Activated CD4-positive, CD25-positive, alpha-beta regulatory T cell treated with anti-CD3 and anti-CD28 coated beads, Interleukin-2, amount 50 U/mL, for 16 hours (primary cell): Measurements from ENCODE around the gene IRF2BPL.

Experiments used
- DNase-seq: peaks from one replicate; pipeline ENCODE4 v3.0.0-alpha.2; 2020; ENCODE audit warnings: low read depth, low spot score

The IRF2BPL gene

DNA sequence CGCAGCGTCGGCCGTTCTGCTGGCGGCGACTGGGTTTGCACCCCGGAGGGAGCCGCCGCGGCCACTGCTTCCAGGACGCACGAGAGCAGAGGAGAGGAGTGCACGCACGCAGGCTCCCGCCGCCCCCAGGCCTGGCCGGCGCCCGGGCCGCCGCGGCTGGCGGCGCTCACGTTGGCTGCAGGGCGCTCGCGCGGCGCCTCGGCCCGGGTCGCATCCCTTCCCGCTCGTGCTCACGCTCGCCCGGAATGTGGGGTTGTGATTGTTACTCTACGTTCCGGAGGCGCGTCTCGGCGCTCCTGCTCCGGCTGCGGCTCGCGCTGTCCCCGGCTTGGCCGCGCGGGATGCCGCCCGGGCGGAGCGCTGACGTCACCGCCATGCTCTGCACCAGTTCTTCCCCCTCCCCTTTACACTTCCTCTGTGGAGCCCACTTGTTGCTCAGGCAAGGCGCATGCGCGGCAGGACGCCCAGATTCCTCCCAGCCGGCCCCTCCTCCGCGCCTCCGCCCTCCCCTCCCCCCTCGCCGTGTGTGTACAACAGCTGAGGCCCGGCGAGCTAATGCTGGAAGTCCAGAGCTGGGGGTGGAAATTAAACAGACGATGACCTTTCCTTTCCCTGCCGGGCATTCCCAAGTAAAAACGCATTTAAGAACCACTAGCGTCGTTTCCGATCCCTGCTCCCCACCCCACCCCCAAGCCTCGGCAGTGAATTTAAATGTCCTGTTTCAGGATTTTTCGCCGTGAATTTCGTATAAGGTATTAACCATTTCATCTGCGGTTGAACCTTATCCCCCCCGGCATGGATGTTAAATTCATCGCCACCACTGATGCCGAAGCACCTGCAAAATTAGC, at the start of gene IRF2BPL:
Gene IRF2BPL (minus strand): TSS at position 325 of the 848 bp plus-strand sequence. CDS start 916 bp downstream, outside the sequence.
- DNase-seq: peak; percentile 88

- no peak for DNase-seq
These were observed 48.5 kb upstream of the IRF2BPL start for GRCh38 chr14:77077040-77077439.

DNA sequence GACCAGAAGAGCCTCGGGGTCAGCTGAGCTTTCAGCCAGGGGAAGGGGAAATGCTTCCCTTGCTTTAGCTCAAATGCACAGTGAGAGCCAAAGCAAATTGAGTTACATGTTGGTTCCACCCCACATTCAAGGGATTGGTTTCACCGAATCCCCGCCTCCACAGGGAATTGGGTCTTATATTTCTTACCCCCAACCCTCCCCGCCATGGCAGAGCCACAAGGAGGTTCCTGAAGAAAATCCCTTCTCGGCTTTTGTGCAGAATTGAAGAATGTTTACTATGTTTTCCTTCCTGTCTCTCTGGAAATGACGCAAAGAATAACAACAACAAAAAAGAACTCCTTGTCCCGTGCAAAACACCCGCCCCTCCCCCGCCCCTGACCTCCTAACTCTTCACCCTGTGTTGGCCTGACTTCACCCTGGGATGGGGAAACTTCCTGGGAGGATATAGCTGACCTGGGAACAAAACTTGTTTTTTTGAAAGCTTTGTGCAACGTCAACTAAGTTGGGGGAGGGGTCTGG, 47.7 kb upstream of the IRF2BPL start:
- DNase-seq: no peak

DNA sequence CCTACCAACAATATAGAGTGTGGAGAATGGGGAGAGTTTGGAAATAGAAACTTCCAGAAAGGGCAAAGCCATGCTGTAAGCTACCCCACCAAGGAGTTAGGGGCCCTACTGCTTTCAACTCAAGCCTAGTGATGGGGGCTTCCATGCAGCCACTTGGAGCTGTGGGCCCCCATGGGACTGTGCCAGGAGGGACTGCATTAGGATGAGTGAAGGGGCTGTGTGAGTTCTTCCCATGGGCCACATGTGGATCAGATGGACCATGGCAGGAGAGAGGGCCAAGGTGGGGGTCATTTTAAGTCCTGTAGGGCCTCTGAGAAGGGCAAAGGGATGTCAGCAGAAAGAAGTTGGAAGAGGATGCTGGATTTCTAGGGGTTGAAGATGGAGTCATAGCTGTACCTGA, 46.5 kb upstream of the IRF2BPL start:
- no peak for DNase-seq

DNA sequence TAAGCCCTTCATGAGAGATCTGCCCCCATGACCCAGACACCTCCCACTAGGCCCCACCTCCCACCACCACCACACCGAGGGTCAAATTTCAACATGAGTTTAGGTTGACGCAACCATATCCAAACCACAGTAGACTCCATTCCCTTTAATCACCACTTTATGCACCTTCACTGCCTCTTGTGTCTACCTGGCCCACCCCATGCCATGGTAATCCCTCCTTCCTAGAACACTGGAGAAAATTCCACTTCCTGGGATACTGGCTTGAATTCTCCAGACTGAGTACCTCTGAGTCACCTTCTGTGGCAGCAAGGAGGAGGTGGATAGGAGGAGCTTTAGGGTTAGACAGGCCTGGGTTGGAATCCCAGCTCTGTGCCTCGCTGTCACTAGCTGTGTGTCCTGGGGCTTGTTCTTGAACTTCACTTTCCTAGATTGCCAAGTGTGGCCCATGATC, 43.5 kb upstream of the IRF2BPL start:
- DNase-seq: no peak

DNA sequence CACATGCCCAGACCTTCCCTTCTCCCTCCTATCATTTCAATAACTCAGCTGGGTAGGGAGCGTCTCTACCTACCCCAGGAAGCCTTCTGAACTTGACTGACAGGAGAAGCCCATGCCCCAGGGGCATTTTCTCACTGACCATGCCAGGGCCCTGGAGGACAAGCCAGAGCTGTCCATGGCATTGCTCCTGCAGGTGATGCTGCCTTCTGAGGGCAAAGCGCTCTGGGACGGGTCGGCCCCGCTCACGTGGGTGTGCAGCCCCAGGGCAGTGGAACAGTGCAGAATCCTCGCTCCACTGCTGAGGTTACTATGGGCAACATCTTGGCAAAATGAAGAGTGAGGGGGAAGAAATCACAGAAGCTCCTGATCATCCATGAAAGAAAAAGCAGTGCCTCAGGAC, 41.0 kb upstream of the IRF2BPL start:
- DNase-seq: no peak

DNA sequence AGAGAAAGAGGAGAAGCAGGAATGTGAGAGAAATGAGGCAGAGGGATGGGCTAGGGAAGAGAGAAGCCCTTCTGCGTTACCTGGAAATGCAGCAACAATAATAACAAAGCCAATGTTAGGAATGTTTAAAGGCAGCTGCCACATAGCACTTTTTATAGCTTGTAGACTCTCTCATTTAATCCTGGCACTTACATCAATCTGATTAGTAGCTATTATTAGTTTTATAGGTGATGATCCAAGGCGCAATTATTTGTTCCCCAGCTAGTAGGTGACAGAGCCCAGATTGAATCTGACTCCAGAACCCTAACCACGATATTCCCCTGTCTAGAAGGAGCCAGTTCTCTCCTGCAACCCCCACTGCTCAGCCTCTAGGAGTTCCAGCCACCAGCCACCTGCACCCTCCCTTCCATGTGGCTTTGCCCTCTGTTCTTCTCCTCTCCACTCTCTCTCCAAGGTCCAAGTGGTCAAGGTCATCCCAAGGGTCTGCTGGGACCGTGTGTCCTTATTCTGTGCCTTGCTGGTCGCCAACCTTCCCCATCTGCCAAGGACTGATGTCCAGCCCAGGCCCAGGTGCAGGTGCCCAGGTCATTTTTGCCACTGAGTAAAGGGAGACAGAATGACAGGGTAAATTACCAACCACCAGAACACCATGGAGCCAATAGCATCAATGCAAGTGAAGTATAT, 40.2 kb upstream of the IRF2BPL start:
- DNase-seq: no peak

- DNase-seq: no peak
These were observed 39.4 kb upstream of the IRF2BPL start for GRCh38 chr14:77067632-77068516.

- DNase-seq: no peak
These were observed 38.2 kb upstream of the IRF2BPL start for GRCh38 chr14:77066578-77067172.

- no peak for DNase-seq
These were observed 37.5 kb upstream of the IRF2BPL start for GRCh38 chr14:77065851-77066577.

DNA sequence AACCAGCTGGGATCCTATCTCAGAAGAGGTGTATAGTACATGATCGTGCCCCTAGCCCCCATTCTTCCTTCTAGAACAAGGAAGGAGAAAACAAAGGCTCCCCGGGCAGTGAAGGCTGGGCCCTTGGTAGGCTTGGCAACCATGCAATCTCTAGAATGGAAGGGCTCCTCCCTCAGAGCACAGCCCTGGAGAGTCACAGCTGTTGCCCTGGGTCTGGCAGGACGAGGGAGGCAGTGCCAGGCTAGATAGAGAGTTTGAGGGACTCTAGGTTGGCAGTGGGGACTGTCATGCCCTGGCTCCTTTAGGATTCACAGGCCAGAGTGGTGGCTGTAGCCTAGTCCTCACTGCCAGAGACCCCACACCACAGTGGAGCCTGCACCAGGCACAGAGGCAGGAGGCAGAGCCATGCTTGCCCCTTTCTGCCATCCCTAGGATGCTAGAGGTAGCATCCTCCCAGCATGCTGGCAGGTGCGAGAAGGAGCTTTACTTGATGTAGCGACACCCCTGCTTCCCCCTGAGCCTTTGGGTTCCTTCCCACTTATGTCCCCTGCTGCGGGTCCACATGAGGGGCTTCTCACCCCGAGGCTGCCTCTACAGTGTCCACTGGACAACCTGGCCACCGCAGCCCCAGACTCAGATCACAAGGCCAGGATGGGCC, 36.1 kb upstream of the IRF2BPL start:
- no peak for DNase-seq

GRCh38 chr14:77063571-77064171, 35.2 kb upstream of the IRF2BPL start:
- DNase-seq: no peak

- no peak for DNase-seq
These were observed 33.8 kb upstream of the IRF2BPL start for GRCh38 chr14:77062261-77062660.

DNA sequence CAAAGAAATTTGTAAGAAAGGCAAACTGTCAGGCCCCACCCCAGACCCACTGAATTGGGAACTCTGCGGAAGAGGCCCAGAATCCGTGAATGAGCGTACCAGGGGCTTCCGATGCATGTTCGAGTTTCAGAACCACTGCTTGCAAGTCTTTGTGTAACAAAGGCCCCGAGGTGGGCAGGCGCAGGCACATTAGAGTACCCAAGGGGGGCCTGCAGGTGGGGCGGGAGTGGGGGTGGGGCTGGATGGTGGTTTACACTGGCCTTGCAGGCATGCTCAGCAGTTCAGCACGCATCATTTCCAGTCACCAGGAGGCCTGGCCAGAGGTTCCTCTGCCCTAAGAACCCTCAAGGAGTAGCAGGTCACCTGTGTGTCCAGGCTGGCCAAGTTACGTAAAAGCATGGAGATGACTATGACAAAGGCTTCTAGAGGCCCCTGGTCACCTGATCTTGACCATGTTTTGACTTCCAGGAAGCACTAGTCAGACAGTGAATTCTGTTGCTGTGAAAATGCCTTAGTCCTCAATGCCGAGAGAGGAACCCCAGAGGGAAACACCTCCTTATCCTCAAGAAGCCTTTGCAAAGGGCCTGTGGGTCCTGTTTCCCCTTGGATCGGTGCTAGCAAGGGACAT, 33.2 kb upstream of the IRF2BPL start:
- DNase-seq: no peak

GRCh38 chr14:77059276-77059915, 30.9 kb upstream of the IRF2BPL start:
- DNase-seq: no peak

DNA sequence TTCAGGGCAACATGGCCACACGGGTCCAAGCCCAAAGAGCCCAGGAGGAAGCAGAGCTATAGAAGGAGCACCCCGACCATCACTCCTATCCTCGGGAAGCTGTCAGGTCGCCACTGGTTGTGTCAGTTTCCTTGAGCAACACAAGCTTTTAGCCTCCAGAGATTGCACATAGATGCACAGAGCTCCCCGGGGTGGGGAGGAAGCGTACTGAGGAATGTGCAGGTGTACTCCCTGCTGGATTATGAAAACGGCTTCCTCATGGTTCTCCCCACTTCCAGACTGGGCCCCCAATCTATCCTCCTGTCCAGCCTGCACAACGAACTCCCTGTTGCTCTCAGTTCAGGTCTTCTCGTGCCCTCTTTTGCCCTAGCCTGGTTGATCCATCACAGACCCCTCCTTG, 30.3 kb upstream of the IRF2BPL start:
- DNase-seq: no peak

DNA sequence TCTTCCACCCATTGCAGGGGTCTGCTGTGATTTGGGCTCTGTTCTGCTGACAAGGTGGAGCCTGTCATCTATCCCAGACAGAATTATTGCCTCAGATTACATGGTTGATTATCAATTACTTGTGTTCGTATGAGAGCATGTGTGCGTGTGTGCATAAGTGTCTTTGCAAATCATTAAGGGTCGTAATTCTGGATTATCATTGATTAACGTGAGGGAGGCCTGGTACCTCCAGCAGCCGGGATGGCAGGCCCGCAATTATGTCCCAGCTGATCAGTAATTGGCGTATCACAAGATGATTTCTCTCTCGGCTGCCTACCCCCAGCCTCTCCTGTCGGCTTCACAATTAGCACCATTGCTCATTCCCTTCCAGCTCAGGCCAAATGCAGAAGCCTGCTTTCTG, 29.6 kb upstream of the IRF2BPL start:
- DNase-seq: no peak

- no peak for DNase-seq
These were observed 27.5 kb upstream of the IRF2BPL start for GRCh38 chr14:77055981-77056380.

GRCh38 chr14:77055306-77055705, 26.8 kb upstream of the IRF2BPL start:
- DNase-seq: no peak
